GM18867 (cell line): Measurements from ENCODE around the gene AP4E1.
"Not testable (repeated sequence)": the region's sequence is repeated elsewhere in the genome, so short reads cannot be mapped to it uniquely, and the experiment has no call there.

Experiments used
- ATAC-seq: cut with Tn5 transposase; IDR thresholded peaks from one replicate; pipeline ENCODE4 v1.9.1; 2021; ENCODE audit warnings: mild to moderate bottlenecking, moderate library complexity; ENCODE audit not compliant: unreplicated experiment

Gene AP4E1

GRCh38 chr15:51016615-51017014, 108.1 kb downstream of the AP4E1 start:
- ATAC-seq, result no peak

- ATAC-seq, result no peak
These were observed 113.7 kb downstream of the AP4E1 start for GRCh38 chr15:51022206-51022605.

GRCh38 chr15:51023499-51023898, 115.0 kb downstream of the AP4E1 start:
- no peak for ATAC-seq

GRCh38 chr15:51024735-51025453, 116.4 kb downstream of the AP4E1 start:
- no peak for ATAC-seq

- ATAC-seq, result no peak
These were observed 117.0 kb downstream of the AP4E1 start for GRCh38 chr15:51025454-51025846.

- ATAC-seq, result no peak
These were observed 122.3 kb downstream of the AP4E1 start for GRCh38 chr15:51030649-51031316.

- ATAC-seq, result not testable (repeated sequence)
These were observed 129.0 kb downstream of the AP4E1 start for GRCh38 chr15:51037474-51037873.

GRCh38 chr15:51038162-51038973, 129.9 kb downstream of the AP4E1 start:
- ATAC-seq, result no peak

GRCh38 chr15:51038974-51039319, 130.5 kb downstream of the AP4E1 start:
- no peak for ATAC-seq

- no peak for ATAC-seq
These were observed 135.7 kb downstream of the AP4E1 start for GRCh38 chr15:51044037-51044727.

GRCh38 chr15:51046016-51046415, 137.5 kb downstream of the AP4E1 start:
- ATAC-seq, result no peak

GRCh38 chr15:51046799-51047449, 138.4 kb downstream of the AP4E1 start:
- ATAC-seq, result no peak

GRCh38 chr15:51048308-51048707, 139.8 kb downstream of the AP4E1 start:
- ATAC-seq, result no peak

GRCh38 chr15:51049081-51049480, 140.6 kb downstream of the AP4E1 start:
- no peak for ATAC-seq

GRCh38 chr15:51051776-51052175, 143.3 kb downstream of the AP4E1 start:
- ATAC-seq, result no peak

GRCh38 chr15:51053571-51053970, 145.1 kb downstream of the AP4E1 start:
- ATAC-seq, result no peak

GRCh38 chr15:51054535-51054934, 146.1 kb downstream of the AP4E1 start:
- no peak for ATAC-seq
